GM19328 (cell line): ENCODE results near the gene TTYH3.

Experiments used
- ATAC-seq: cut with Tn5 transposase; IDR thresholded peaks from one replicate; pipeline ENCODE4 v1.9.1; 2021; ENCODE audit warnings: mild to moderate bottlenecking, moderate library complexity; ENCODE audit not compliant: unreplicated experiment

The TTYH3 gene

DNA sequence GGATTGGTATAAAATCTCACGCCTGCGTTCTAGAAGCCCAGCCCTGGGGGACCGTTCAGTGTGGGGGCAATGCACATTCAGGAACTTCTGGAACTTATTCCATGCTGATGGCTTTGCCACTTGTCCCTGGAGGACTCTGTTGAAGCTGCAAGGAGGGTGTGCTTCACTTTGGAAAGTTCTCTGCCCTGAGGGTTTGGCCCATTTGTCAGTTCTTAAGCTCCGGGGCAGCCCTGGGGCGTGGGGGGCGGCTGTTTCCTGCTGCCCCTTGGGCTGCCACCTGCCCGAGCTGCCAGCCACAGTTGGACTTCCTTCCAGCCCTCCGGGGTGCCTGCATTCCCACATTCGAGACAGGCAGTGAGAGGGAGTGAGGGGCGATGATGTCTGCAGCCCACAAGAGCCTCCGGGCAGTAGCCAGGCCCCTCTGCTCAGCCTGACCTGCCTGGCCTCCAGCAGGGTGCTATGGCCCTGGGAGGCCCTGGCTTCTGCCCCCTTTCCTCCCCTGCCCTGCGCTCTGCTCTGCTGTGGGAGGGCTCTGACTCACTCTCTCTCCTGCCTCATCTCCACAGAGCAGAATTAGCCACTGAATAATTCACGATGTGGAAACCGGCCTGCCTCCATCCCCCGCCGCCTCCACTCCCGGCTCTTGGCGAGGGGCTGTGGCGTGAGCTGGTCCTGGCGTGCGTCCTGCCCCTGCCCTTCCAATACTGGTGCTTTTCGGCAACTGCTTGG is 1.9 kb downstream of the TTYH3 start:
- no peak for ATAC-seq

- ATAC-seq: no peak
These were observed 2.7 kb downstream of the TTYH3 start for GRCh38 chr7:2634267-2635145.

- no peak for ATAC-seq
These were observed 3.4 kb downstream of the TTYH3 start for GRCh38 chr7:2635148-2635668.

- no peak for ATAC-seq
These were observed 4.3 kb downstream of the TTYH3 start for GRCh38 chr7:2635810-2636701.

GRCh38 chr7:2637066-2637471 is 5.3 kb downstream of the TTYH3 start:
- ATAC-seq: no peak

DNA sequence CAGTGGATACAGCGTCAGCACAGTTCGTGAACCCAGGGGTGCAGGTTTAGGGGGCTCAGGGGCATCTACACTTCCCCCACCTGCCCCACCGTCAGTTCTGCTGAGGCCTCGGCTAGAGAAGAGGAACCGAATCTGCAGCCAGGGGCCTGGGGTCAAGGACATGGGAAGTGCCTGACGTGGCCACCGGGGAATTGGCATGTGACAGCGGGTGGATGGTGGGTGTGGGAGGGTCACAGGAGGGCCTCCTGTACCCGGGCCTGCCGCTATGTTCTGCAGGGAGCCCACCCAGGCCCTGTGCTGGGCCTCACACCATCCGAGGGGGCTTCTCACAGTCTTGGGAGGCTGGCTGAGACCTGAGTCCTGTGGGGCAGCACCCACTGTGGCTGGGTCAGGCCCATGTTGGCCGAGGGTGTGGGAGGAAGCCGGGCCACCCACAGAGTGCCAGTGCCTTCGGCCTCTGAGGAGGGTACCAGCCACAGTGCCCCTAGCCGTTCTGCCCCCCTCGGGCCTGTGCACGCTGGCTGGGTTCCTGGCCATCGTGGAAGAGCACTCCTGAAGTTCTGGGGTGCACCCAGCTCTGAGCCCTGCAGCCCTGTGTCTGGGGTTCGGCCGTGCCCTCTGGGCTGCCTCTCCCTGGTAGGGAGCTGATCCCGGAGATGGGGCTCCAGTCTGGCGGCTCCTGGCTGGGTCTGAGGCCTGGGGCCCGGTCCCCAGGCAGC is 5.9 kb downstream of the TTYH3 start:
- no peak for ATAC-seq

GRCh38 chr7:2638224-2638991 is 6.6 kb downstream of the TTYH3 start:
- no peak for ATAC-seq

- ATAC-seq: no peak
These were observed 7.4 kb downstream of the TTYH3 start for GRCh38 chr7:2639181-2639681.

DNA sequence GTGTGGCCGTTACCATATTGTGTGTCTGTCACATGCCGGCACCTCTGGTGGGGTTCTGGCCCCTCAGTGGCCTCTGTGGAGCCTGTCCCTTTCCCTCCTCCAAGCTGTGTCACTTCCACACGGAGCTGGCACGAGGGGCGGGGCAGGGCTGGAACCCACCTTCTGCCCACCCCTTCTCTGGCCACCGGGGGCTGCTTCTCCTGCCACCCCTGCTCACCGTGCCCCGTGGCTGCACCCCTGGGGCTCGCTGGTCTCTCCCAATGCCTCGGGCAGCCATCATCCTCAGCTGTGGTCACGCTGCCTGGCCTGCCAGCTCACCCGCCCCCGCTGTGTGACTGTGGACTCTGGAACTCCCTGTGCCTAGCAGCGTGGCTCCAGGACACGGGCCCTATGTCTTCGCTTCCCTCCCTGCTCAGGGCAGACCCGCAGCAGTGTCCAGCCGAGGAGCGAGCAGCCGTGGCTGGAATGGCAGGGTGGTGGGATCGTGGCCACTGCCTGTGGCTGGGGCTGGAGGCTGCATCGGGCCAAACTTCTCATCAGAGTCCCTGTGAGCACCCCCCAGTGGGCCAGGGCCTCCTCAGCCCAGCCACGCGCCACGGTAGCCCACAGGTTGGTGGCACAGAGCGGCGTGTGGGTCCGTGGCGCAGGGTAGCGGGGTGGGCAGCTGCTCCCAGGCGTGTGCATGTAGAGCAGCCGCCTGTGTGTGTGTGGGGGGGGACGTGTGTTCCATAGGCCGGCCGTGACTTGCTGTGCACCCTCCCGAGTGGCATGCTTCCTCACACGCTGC is 8.1 kb downstream of the TTYH3 start:
- no peak for ATAC-seq

GRCh38 chr7:2640482-2640830 is 8.7 kb downstream of the TTYH3 start:
- ATAC-seq: no peak

DNA sequence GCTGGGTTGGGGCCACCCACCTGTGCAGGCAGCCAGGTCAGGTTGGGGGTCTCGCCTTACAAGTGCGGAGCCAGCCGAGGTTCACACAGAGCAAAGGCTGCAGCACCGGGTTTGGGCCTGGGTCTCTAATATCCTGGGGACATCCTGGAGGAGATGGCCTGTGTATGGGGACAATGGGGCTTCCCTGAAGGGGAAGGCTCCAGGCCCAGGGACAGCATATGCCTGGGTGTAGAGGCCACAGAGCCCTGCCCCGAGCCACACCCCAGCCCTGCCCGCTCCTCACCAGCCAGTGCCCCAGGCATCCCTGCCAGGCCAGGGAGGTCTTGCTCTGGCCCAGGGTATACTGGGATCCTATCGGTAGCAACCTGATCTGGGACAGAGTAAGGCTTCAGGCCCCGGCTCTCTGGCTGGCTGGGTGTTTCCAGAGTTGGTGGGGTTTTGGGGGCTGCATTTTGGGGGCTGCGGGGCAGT is 9.1 kb downstream of the TTYH3 start:
- no peak for ATAC-seq

- ATAC-seq: peak; percentile 41
These were observed 9.9 kb downstream of the TTYH3 start for GRCh38 chr7:2641406-2642393.

GRCh38 chr7:2643386-2644219 is 11.8 kb downstream of the TTYH3 start:
- ATAC-seq: no peak

DNA sequence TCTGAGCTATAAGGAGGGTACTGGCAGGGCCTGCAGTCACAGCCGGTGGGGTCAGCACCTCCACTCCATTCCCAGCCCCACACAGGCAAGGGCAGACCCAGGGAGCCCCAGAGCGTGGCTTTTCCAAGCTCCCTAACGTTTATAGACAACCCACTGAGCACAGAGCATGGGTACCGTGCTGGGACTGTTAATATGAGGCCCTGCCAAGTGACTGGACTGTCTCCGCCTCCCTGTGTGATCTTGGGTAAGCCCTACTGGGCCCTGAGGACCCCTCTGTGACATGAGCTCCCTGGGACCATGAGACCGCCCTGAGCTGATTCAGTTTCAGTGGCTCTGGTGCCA is 12.4 kb downstream of the TTYH3 start:
- no peak for ATAC-seq

DNA sequence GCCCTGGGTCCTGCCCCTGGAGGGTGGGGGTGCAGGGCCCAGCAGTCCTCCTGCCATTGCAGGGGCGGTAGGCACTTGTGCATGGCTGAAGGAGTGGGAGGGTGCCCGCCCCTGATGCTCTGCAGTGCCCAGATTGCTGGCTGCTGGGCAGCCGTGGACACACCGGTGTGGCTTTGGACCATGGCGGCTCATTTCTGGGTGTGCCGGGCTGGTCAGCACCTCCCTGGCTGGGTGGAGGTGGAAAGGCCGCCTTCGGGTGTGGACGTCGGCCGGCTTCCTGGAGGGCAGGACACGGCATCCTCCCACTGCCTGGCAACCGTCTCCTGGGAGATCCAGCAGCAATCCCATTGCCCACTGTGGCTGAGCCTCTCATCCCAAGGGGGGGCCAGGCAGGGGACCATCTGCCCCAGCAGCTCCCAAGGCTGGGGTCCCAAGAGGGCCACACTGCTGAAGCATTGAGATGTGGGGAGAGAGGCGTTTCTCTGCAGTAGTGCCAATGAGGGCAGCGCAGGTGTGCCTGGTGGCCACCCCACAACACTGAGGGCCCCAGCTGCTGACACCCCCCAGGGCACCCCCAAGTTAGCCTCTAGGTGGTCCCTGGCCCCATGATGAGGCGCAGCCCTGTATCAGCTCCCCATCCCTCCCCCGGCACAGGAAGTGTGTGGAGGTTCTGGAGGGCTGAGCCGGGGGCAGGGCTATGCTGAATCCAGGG is 12.9 kb downstream of the TTYH3 start:
- ATAC-seq: no peak

DNA sequence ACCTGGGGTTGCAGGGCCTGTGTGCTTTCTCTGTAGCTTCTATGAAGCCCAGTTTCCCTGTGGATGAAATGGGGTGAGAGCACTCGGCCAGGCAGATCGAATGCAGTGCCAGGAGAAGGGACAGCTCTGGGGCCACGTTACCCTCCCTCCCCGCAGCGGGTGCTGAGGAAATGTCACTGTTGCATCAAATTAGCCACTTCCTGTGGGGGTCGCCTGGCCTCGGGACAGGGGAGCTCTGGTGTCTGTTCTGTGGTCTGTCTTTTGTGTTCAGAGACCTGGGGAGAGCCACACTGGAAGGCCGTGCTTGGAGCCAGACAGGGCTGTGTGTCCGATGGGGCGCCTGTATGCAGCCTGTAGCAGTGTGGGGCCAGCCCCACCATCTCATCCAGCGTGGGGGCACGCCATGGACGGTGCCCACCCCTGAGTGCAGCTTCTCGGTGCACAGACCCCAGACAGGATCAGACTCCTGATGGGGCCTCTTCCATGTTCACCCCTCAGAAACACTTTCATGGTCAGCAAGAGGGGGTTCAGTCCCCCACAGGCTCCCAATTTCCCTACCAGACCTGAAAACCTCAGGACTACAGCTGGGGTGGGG is 13.6 kb downstream of the TTYH3 start:
- ATAC-seq: no peak
